Heart right ventricle (tissue), 16 donors: ENCODE data around the gene NREP. TPM values are rescaled to one million over a fixed set of nuclear protein-coding genes. Genes with fewer than 3 reads are reported as not detected.

Experiments
- ATAC-seq, 8 donors: fragments of 200-7000 bp; cut with Tn5 transposase; one replicate each; pipeline ENCODE4 v1.9.1; 2020; ENCODE audit warnings: mild to moderate bottlenecking in 8 of 8, moderate library complexity in 8 of 8, moderate number of reproducible peaks in 1 of 8
- DNase-seq, 2 donors: peaks; one replicate each; pipeline ENCODE4 v3.0.0-alpha.2; 2020
- H3K27ac ChIP-seq, 10 donors: fragments of 200-600 bp; sonication (generic) in 2 of 10; one replicate each; pipeline versions ENCODE4 v1.5.0 to v1.8.0; 2020 to 2022; ENCODE audit warnings: mild to moderate bottlenecking in 3 of 10
- H3K27me3 ChIP-seq, 7 donors: fragments of 200-600 bp; one replicate each; pipeline ENCODE4 v1.8.0; 2021 to 2022; ENCODE audit warnings: mild to moderate bottlenecking in 2 of 7
- H3K36me3 ChIP-seq, 9 donors: fragments of 200-600 bp; sonication (generic) in 1 of 9; one replicate each; pipeline versions ENCODE4 v1.5.0 to v1.8.0; 2020 to 2022; ENCODE audit warnings: mild to moderate bottlenecking in 2 of 9
- H3K4me1 ChIP-seq, 9 donors: fragments of 200-600 bp; sonication (generic) in 1 of 9; one replicate each; pipeline versions ENCODE4 v1.5.0 to v1.8.0; 2020 to 2022; ENCODE audit warnings: mild to moderate bottlenecking in 4 of 9
- H3K4me3 ChIP-seq, 10 donors: fragments of 200-600 bp; sonication (generic) in 2 of 10; one replicate each; pipeline versions ENCODE4 v1.5.0 to v1.8.0; 2020 to 2022; ENCODE audit warnings: mild to moderate bottlenecking in 7 of 10, moderate library complexity in 2 of 10
- H3K9me3 ChIP-seq, 11 donors: fragments of 200-600 bp in 10 of 11; sonication (generic) in 2 of 11; one replicate each; pipeline versions ENCODE4 v1.5.0 to v1.8.0; 2013 to 2022; ENCODE audit warnings: mild to moderate bottlenecking in 2 of 11, control low read depth in 1 of 11, moderate library complexity in 1 of 11
- WGBS, 2 donors: extraction: QIAGEN DNeasy Blood & Tissue Kit; methylation state at CpG; one replicate each; pipeline ENCODE4 v1.1.7; 2013; ENCODE audit warnings: inconsistent platforms in 1 of 2; 5-methylcytosine and 5-hydroxymethylcytosine counted together
- intact Hi-C, 10 donors: fragments of 100-400 bp; cut with DNase I; formaldehyde crosslinking; loops; one replicate each; pipeline versions ENCODE4 v1.11.1 to v1.14.2; 2022
- polyA plus RNA-seq, 2 donors: library from polyadenylated mRNA; stranded (reverse); fragments of 200-250 nt; gene quantifications; one replicate each; pipeline ENCODE4 v1.2.3, GENCODE V29; 2013
- total RNA-seq, 10 donors: library from RNA; stranded (reverse); fragmentation: NEBNext Ultra II Directional in 3 of 10; extraction: Animal tissue kit (Norgen Biotek cat#: 25700) in 3 of 10; gene quantifications; one replicate each; pipeline versions ENCODE4 v1.2.1 to v1.2.4, GENCODE V29; 2021 to 2023
- TF ChIP-seq, protein P1 (sequence below), 9 donors: fragments of 200-600 bp; sonication (generic) in 2 of 9; IDR thresholded peaks; one replicate each; pipeline versions ENCODE4 v1.5.0 to v1.8.0; 2021 to 2022; ENCODE audit warnings: antibody characterized with exemption in 9 of 9, mild to moderate bottlenecking in 5 of 9, moderate library complexity in 1 of 9
- donor health status: Arrhythmogenic right ventricular cardiomyopathy.
- donor health status: ischemic (EF 13 %, LVEDD 7.1; RV severe dilation, severe dysfunction).
- donor health status: healthy with polysubstance abuse.
- donor health status: DM: no; HTN: yes; CAD: no.
- donor health status: DM: no; HTN: no; CAD: no.
- donor health status: ischemic (EF 25% LVEDD 6.9; RV normal size, moderate dysfunction).
- donor health status: ischemic (EF 25% LVEDD 5.7; RV mildly dilated, moderate dysfunction).
- donor health status: healthy.
- donor health status: DM: yes; HTN: yes; CAD: no.
- donor health status: Ischemic cardiomyopathy.
- donor health status: ischemic (EF 35%, LVEDD 5.7; RV mildly dilated, moderate dysfunction).
- donor health status: nonischemic (EF 11% LVEDD 7.7; RV severe dilation, severe dysfunction).
- donor health status: DM: yes; HTN: yes; CAD: no.
- donor health status: PGD.
- donor health status: ischemic (EF 29% LVEDD 5.4; RV normal size, mild dysfunction).
- donor health status: nonischemic (EF 23%, LVEDD 6.1; RV moderate dilation, normal function).

The NREP gene
- total and polyA plus RNA-seq, 12 donors: 10.4 to 72.3 (median 38.9) TPM

DNA sequence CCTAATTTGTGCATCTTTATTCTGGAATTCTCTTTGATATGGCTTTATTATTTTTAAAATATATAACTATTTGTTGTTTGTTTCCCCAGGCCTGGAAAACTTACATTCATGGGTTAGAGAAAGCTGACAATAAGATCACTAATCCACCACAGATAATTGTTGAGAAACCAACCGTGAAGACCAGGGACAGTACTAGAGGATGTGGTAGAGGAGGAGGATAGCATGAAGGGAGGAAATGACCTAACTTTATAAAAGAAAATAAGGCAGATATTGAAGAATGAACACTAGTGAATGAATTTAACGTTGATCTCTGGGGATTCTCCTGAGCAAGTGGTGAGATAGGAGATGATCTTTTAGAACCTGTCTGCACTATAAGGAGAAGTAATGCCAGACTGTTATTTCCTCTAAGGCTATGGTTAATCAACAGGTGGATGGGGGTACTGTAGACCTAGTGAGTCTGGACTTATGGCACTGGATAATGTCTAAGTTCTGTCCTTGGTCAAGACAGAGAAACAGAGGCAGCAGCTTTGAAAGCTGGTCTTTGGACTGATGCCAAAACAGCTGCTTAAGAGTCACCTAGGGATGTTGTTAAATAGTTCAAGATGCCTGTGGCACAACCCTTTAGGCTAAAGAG lies 52.4 kb downstream of the NREP start:
- intact Hi-C loops: no loop called here
- WGBS, 2 donors: 41 to 87% methylated on average over 2 of the region's 2 CpGs
- ATAC-seq (no peak), DNase-seq (no peak)
- Histone ChIP-seq H3K27ac (no peak overlapping the region), H3K4me1 (peaks cover 0 to 10% (median 5%) of the 10 kb centered on the region in 9 donors), H3K9me3 (no peaks in the 10 kb centered on the region), H3K36me3 (no peaks in the 10 kb centered on the region), H3K4me3 (no peak overlapping the region), H3K27me3 (no peaks in the 10 kb centered on the region)
- TF ChIP-seq, protein P1, sequence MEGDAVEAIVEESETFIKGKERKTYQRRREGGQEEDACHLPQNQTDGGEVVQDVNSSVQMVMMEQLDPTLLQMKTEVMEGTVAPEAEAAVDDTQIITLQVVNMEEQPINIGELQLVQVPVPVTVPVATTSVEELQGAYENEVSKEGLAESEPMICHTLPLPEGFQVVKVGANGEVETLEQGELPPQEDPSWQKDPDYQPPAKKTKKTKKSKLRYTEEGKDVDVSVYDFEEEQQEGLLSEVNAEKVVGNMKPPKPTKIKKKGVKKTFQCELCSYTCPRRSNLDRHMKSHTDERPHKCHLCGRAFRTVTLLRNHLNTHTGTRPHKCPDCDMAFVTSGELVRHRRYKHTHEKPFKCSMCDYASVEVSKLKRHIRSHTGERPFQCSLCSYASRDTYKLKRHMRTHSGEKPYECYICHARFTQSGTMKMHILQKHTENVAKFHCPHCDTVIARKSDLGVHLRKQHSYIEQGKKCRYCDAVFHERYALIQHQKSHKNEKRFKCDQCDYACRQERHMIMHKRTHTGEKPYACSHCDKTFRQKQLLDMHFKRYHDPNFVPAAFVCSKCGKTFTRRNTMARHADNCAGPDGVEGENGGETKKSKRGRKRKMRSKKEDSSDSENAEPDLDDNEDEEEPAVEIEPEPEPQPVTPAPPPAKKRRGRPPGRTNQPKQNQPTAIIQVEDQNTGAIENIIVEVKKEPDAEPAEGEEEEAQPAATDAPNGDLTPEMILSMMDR (IDR thresholded peaks at IDR 0.05): no peak

- intact Hi-C loops: no loop called here
- no peak for ATAC-seq
- 85 to 89% methylated on average over 3 of the region's 3 CpGs for WGBS, 2 donors
- TF ChIP-seq, protein P1 (IDR thresholded peaks at IDR 0.05): no peak
- H3K4me1 ChIP-seq: peaks cover 0 to 10% (median 5%) of the 10 kb centered on the region in 9 donors
- no peaks in the 10 kb centered on the region for H3K36me3 ChIP-seq
- no peaks in the 10 kb centered on the region for H3K27me3 ChIP-seq
- no peak overlapping the region for H3K27ac ChIP-seq
- DNase-seq: no peak
- no peaks in the 10 kb centered on the region for H3K9me3 ChIP-seq
- H3K4me3 ChIP-seq: no peak overlapping the region
Measured at GRCh38 chr5:111703662-111704061, 53.3 kb downstream of the NREP start.

DNA sequence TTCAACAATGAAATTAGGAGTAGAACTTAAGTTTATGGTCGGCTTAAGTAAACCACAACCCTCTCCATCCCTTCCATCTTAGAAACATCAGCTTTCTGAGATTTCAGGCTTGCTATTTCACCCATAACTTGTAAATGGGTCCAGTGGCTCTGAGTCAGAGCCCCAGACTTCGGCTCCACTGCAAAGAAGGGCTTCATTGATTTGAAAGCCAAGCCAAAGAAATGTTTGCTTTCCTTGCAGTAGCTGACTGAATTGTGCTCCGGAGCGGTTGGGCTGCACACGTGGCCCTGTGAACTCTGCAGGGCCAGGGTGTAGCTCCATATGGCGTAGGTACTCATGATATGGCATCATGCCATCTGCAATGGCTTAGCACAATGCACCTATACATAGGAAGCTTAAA lies 57.0 kb downstream of the NREP start:
- TF ChIP-seq, protein P1 (IDR thresholded peaks at IDR 0.05): no peak
- Histone ChIP-seq H3K36me3 (no peaks in the 10 kb centered on the region), H3K9me3 (no peaks in the 10 kb centered on the region), H3K4me1 (peaks cover 3 to 18% (median 8%) of the 10 kb centered on the region in 9 donors), H3K4me3 (no peak overlapping the region), H3K27ac (no peak overlapping the region), H3K27me3 (no peaks in the 10 kb centered on the region)
- intact Hi-C loops: no loop called here
- ATAC-seq (no peak), DNase-seq (no peak)
- WGBS, 2 donors: 75 to 82% methylated on average over 6 of the region's 6 CpGs

GRCh38 chr5:111699324-111699723 lies 57.7 kb downstream of the NREP start:
- 95 to 97% methylated on average over 1 of the region's 1 CpG for WGBS, 2 donors
- no peaks in the 10 kb centered on the region for H3K36me3 ChIP-seq
- H3K4me1 ChIP-seq: peaks cover 3 to 18% (median 8%) of the 10 kb centered on the region in 9 donors
- TF ChIP-seq, protein P1 (IDR thresholded peaks at IDR 0.05): no peak
- H3K27ac ChIP-seq: no peak overlapping the region
- ATAC-seq: no peak
- H3K9me3 ChIP-seq: no peaks in the 10 kb centered on the region
- intact Hi-C loops: no loop called here
- DNase-seq: no peak
- H3K27me3 ChIP-seq: no peaks in the 10 kb centered on the region
- no peak overlapping the region for H3K4me3 ChIP-seq
